Chondrocyte (in vitro differentiated cells): ENCODE measurements around the gene LDB2. TPM values are rescaled to one million over a fixed set of nuclear protein-coding genes. Genes with fewer than 3 reads are reported as not detected.

ENCODE experiments used
- DNase-seq: peaks from one replicate; pipeline ENCODE4 v3.0.0; 2021; ENCODE audit warnings: mixed read lengths, low spot score
- H3K27ac Mint-ChIP-seq: one replicate; pipeline ENCODE4 v1.8.0; 2021; ENCODE audit warnings: mild to moderate bottlenecking, moderate library complexity, mixed read lengths; ENCODE audit not compliant: unreplicated experiment
- H3K27me3 Mint-ChIP-seq: 2 replicates; pipeline ENCODE4 v1.8.0; 2021; ENCODE audit warnings: low read depth, mixed read lengths
- H3K36me3 Mint-ChIP-seq: 2 replicates; pipeline ENCODE4 v1.8.0; 2021; ENCODE audit warnings: low read depth, mixed read lengths
- H3K4me1 Mint-ChIP-seq: 2 replicates; pipeline ENCODE4 v1.8.0; 2021; ENCODE audit warnings: low read depth, mild to moderate bottlenecking, mixed read lengths
- H3K4me3 Mint-ChIP-seq: one replicate; pipeline ENCODE4 v1.8.0; 2021; ENCODE audit warnings: mild to moderate bottlenecking, moderate library complexity, mixed read lengths; ENCODE audit not compliant: unreplicated experiment
- H3K9me3 Mint-ChIP-seq: 2 replicates; pipeline ENCODE4 v1.8.0; 2021; ENCODE audit warnings: low read depth, mixed read lengths
- total RNA-seq: library from RNA; stranded (reverse); gene quantifications from 3 replicates; pipeline ENCODE4 v1.2.1, GENCODE V29; 2021
- TF ChIP-seq, protein P1 (sequence below): fragments of 200-600 bp; sonication (generic); IDR thresholded peaks from 2 replicates; pipeline ENCODE4 v1.5.0; 2021; ENCODE audit warnings: antibody characterized with exemption, mild to moderate bottlenecking, moderate library complexity

Gene LDB2
- total RNA-seq, 1 donor from 2014 or later = 2.0 TPM

DNA sequence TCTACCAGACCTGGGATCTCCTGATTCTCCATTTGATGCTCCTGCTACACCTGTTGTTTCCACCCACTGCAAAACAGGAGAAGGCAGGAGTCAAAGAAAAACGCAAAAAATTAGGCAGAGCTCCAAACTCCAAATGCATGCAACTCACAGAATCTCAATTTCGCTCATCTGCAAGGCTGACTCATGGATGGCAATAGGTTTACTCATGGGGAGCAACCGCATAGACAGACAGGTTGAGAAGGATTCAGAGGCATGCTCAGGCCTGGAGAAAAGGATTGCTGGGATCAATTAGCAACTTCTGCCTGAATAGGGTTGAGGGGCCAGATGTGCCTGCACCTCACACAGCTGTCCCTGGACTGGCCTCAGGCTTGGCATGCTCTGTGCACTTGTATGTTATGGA, 231.0 kb downstream of the LDB2 start:
- H3K36me3 Mint-ChIP-seq = no peaks in the 10 kb centered on the region
- no peaks in the 10 kb centered on the region for H3K27me3 Mint-ChIP-seq
- no peak for DNase-seq
- H3K4me1 Mint-ChIP-seq = peaks cover 3% of the 10 kb centered on the region
- peaks cover 2% of the 10 kb centered on the region for H3K9me3 Mint-ChIP-seq
- TF ChIP-seq, protein P1, sequence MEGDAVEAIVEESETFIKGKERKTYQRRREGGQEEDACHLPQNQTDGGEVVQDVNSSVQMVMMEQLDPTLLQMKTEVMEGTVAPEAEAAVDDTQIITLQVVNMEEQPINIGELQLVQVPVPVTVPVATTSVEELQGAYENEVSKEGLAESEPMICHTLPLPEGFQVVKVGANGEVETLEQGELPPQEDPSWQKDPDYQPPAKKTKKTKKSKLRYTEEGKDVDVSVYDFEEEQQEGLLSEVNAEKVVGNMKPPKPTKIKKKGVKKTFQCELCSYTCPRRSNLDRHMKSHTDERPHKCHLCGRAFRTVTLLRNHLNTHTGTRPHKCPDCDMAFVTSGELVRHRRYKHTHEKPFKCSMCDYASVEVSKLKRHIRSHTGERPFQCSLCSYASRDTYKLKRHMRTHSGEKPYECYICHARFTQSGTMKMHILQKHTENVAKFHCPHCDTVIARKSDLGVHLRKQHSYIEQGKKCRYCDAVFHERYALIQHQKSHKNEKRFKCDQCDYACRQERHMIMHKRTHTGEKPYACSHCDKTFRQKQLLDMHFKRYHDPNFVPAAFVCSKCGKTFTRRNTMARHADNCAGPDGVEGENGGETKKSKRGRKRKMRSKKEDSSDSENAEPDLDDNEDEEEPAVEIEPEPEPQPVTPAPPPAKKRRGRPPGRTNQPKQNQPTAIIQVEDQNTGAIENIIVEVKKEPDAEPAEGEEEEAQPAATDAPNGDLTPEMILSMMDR = no peak
- H3K27ac Mint-ChIP-seq = no peak overlapping the region
- H3K4me3 Mint-ChIP-seq = no peak overlapping the region

DNA sequence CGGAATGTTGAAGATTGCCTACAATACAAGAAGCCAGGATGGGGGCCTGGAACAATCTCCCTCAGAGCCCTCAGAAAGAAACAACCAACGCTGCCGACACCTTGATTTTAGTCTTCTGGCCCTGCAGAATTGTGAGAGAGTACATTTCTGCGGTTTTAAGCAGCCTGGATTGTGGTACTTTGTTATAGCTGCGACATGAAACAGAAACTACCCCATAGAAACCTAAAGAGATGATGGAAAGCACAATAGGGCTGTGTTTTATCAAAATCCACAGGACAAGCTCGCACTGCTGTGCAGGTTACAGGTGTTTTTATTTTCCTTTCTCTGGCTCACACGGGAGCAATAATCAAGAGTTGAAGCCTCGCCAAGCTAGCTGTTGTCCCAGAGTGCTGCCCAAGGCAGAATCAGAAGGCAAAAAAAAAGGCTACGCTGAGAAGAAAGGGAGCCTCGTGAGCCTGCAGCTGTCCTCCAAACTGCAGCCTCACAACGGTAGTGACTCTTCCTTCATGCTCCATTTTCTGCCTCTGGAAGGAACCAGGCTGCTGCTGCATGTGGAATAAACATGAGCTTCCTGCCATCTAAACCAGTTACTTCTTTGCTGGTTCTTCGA, 232.4 kb downstream of the LDB2 start:
- Mint-ChIP-seq H3K4me3 (no peak overlapping the region), H3K9me3 (peaks cover 6% of the 10 kb centered on the region), H3K27ac (no peak overlapping the region), H3K27me3 (no peaks in the 10 kb centered on the region), H3K4me1 (peaks cover 3% of the 10 kb centered on the region), H3K36me3 (no peaks in the 10 kb centered on the region)
- no peak for DNase-seq
- TF ChIP-seq, protein P1 = no peak

DNA sequence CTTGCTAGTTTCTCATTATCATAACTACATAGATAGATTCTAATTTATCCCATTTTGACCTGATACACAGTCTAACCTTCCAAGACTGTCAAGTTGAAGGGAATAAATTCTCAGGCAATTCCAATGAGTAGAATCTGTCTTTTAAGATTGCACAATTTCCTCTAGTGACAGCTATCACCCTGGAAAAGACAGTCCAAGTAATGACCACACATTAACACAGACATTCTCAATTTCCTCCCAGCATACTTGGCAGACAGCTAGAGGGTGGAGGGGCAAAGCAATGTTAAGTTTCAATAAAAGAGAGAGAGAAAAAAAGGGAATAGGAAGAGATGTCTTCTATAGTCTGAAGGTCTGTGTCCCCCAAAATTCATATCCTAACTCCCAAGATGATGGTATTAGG, 234.7 kb downstream of the LDB2 start:
- no peak overlapping the region for H3K27ac Mint-ChIP-seq
- peaks cover 6% of the 10 kb centered on the region for H3K9me3 Mint-ChIP-seq
- H3K36me3 Mint-ChIP-seq = no peaks in the 10 kb centered on the region
- TF ChIP-seq, protein P1 = no peak
- H3K27me3 Mint-ChIP-seq = no peaks in the 10 kb centered on the region
- no peak for DNase-seq
- H3K4me3 Mint-ChIP-seq = no peak overlapping the region
- H3K4me1 Mint-ChIP-seq = peaks cover 3% of the 10 kb centered on the region

DNA sequence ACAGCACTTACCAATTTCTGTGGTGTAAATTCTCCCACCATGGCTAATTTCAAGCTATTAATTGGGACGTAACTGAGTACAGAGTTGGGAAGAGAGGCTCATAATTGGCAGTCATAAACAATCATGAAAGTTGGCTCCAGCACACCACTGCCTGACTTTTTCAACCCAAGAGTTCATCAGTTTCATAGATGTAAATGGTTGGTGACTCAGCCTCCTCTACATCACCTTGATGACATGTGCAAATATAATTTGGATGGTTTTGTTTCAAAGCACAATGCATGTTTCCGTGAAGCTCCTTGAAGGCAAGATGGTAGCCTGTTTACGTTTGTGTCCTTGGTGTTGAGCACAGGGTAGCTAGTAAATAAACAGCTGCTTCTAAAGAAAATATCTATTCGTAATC, 235.1 kb downstream of the LDB2 start:
- no peak overlapping the region for H3K27ac Mint-ChIP-seq
- peaks cover 6% of the 10 kb centered on the region for H3K9me3 Mint-ChIP-seq
- H3K4me3 Mint-ChIP-seq = no peak overlapping the region
- H3K27me3 Mint-ChIP-seq = no peaks in the 10 kb centered on the region
- no peak for DNase-seq
- TF ChIP-seq, protein P1 = no peak
- no peaks in the 10 kb centered on the region for H3K36me3 Mint-ChIP-seq
- peaks cover 3% of the 10 kb centered on the region for H3K4me1 Mint-ChIP-seq

DNA sequence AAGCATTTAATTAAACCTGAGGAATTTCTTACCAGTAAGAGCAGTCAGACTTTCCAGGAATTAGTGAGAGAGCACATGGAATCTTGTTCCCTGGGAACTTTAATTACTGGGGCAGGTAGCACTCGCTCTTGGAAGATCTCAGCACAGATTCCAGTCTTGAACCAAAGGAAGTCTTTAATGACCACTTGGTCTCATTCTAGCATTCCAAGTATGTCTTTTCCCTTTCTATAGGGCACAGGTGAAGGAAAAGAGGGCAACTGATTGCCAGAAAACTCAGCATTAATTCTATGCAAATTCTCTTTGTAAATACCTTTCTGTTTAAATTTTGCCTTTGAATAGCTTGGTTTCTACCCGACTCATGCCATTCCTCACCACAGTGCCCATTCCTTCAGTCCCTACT, 236.6 kb downstream of the LDB2 start:
- TF ChIP-seq, protein P1 = no peak
- Mint-ChIP-seq H3K27ac (no peak overlapping the region), H3K9me3 (peaks cover 6% of the 10 kb centered on the region), H3K4me3 (no peak overlapping the region), H3K27me3 (no peaks in the 10 kb centered on the region), H3K4me1 (peaks cover 3% of the 10 kb centered on the region), H3K36me3 (no peaks in the 10 kb centered on the region)
- DNase-seq = no peak
